Measurements from ENCODE around the gene KRT26. TPM values are rescaled to one million over a fixed set of nuclear protein-coding genes. Genes with fewer than 3 reads are reported as not detected.
"Not testable (repeated sequence)": the region's sequence is repeated elsewhere in the genome, so short reads cannot be mapped to it uniquely, and the experiment has no call there.

The KRT26 gene
- total RNA-seq, 1 donor from 2014 or later = not detected

DNA sequence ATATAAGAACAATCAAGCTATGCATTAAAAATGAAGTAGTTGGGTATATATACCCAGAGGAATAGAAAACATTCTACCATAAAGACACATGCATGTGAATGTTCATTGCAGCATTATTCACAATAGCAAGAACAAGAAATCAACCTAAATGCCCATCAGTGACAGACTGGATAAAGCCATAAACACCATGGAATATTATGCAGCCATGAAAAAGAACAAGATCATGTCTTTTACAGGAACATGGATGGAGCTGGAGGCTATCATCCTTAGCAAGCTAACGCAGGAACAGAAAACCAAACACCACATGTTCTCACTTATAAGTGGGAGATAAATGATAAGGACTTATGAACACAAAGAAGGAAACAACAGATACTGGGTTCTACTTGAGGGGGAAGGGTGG is 23.3 kb downstream of the KRT26 start:
- ATAC-seq; DNase-seq; intact Hi-C loops (cut with micrococcal nuclease): not testable (repeated sequence)

GRCh38 chr17:40738553-40738952 is 33.4 kb downstream of the KRT26 start:
- intact Hi-C loops (cut with micrococcal nuclease) = no loop called here
- DNase-seq (no peak), ATAC-seq (no peak)

- ATAC-seq = no peak
- DNase-seq = no peak
- intact Hi-C loops (cut with micrococcal nuclease) = no loop called here
These were observed 37.0 kb downstream of the KRT26 start for GRCh38 chr17:40735016-40735415.

- intact Hi-C loops (cut with micrococcal nuclease) = no loop called here
- ATAC-seq (no peak), DNase-seq (no peak)
These were observed 38.0 kb downstream of the KRT26 start for GRCh38 chr17:40734018-40734417.

DNA sequence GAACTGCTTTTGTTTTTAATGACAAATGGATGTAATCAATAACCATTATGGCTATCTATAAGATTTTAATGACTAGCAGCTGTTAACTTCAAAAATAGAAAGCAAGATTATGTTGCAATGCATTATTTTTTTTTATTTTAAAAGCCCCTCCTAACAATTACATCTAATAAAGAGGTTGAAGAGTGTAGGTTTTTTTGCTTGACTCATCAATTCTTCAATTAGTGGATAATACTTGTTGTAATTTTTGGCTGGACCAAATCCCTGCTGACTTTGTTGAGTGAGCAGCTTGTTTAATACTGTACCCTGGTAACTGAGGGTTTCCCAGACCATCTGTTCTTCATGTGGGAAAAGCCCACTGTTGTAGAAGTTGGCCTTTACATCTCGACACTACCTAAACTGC is 41.0 kb downstream of the KRT26 start:
- no peak for ATAC-seq
- intact Hi-C loops (cut with micrococcal nuclease) = no loop called here
- no peak for DNase-seq

DNA sequence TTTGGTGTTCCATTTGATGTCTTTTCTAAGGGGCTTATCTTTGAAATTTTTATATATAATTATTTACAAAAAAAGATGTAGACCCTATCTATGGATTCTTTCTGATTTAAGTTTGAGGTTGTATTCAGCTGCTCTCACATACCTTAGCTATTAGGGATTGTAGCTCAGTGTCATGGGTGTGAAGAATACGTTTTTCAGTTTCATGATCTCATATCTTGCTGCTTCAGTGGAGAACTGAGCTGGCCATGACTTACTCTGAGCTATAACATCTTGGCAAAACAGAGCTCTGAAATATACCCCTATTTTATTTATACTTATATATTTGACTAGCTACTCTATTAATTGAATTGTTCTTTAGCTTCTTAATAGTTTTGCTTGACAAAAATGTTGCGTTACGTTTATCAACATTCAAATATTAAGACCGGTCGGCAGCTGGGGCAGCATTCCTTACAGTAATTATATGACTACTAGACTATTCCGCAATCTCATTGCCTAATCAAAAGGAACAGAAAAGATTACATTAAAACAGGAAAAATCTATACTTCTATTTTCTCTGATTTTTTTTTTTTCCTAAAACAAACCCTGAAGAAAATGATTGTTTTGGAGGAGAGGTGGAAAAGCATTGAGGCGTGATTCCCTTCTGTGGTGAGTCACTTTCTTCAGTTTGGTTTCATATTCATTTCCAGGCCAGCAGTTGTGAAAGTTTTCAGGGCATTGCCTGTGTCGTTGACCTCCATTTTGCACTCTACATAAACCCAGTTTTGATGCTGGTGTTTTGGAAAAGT is 44.4 kb downstream of the KRT26 start:
- no peak for DNase-seq
- intact Hi-C loops (cut with micrococcal nuclease) = no loop called here
- ATAC-seq = no peak

DNA sequence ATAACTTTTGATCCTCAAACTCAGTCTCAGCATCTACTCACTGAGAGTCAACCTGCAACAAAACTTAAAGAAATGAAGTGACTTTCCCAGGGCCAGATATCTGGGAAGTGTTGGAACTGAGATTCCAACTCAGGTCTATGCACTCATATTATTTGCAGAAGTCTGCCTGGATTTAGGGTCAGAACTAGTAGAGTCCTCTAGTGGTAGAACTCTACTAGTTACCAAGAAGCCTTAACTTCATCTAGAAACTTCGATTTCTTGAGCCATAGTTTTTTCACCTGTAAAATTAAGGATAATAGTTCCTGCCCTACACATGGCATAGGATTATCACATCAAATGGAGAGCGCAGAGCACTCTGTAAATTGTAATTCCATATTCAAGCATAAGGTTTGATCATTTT is 45.1 kb downstream of the KRT26 start:
- intact Hi-C loops (cut with micrococcal nuclease) = no loop called here

GRCh38 chr17:40724656-40725055 is 47.3 kb downstream of the KRT26 start:
- no peak for ATAC-seq
- no peak for DNase-seq
- intact Hi-C loops (cut with micrococcal nuclease) = no loop called here

More for the DNA sequence above, 45.1 kb downstream of the KRT26 start:
- ATAC-seq = no peak
- no peak for DNase-seq

- intact Hi-C loops (cut with micrococcal nuclease) = no loop called here
- DNase-seq = no peak
These were observed 49.8 kb downstream of the KRT26 start for GRCh38 chr17:40722241-40722640.

GRCh38 chr17:40720899-40721298 is 51.1 kb downstream of the KRT26 start:
- intact Hi-C loops (cut with micrococcal nuclease) = no loop called here

More at GRCh38 chr17:40722241-40722640, 49.8 kb downstream of the KRT26 start:
- no peak for ATAC-seq

DNA sequence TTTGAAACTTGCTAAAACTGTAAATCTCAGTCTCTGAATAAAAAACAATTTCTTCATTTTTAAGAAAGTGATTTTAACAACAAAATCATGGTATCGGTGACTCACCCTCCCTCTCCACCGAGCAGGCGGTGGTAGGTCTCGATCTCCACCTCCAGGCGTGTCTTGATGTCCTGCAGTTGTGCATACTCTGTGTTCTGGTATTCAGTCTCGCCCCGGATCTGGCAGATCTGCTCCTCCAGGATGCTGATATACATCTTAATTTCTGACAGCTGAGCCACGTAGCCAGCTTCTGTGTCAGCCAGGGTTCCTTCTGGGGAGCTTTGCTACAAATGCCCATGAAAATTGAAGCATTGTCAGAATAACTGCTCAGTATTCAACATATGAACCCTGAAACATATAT is 53.1 kb downstream of the KRT26 start:
- ATAC-seq (no peak), DNase-seq (no peak)
- intact Hi-C loops (cut with micrococcal nuclease) = no loop called here

More at GRCh38 chr17:40720899-40721298, 51.1 kb downstream of the KRT26 start:
- DNase-seq (no peak), ATAC-seq (no peak)

DNA sequence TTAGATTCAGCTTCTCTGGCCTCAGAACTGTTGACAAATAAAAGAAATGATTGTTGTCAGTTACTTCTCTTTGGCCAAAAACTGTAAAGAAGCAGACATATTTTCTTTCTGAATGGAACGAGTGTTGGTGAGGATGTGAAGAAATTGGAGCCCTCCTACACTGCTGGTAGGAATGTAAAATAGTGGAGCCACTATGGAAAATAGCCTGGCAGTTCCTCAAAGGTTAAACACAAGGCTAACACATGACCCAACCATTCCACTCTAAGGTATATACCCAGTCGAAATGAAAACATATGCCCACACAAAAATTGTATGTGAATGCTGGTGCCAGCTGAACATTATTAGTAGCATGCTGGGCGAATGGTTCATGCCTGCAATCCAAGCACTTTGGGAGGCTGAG is 54.2 kb downstream of the KRT26 start:
- ATAC-seq = no peak
- intact Hi-C loops (cut with micrococcal nuclease) = no loop called here
- no peak for DNase-seq

Other genes with a start within 250 kb of the KRT26 start
- gene CCR7, start 206.7 kb downstream of the KRT26 start, total RNA-seq = 0.22 TPM
- 59.8 TPM for gene SMARCE1, start 124.4 kb downstream of the KRT26 start, total RNA-seq
- not detected for gene KRT222, start 107.0 kb downstream of the KRT26 start, total RNA-seq
- gene KRT24, start 68.4 kb downstream of the KRT26 start, total RNA-seq = not detected
- not detected for gene KRT25, start 16.9 kb downstream of the KRT26 start, total RNA-seq
- not detected for gene KRT27, start 10.3 kb upstream of the KRT26 start, total RNA-seq
- not detected for gene KRT28, start 27.8 kb upstream of the KRT26 start, total RNA-seq
- 51.3 TPM for gene KRT10, start 50.4 kb upstream of the KRT26 start, total RNA-seq
- gene KRT12, start 95.0 kb upstream of the KRT26 start, total RNA-seq = not detected
- gene KRT20, start 113.0 kb upstream of the KRT26 start, total RNA-seq = not detected
- not detected for gene KRT23, start 165.4 kb upstream of the KRT26 start, total RNA-seq
- not detected for gene KRT39, start 194.7 kb upstream of the KRT26 start, total RNA-seq
- not detected for gene KRT40, start 212.1 kb upstream of the KRT26 start, total RNA-seq
- not detected for gene KRTAP3-3, start 222.0 kb upstream of the KRT26 start, total RNA-seq
- gene KRTAP3-2, start 227.7 kb upstream of the KRT26 start, total RNA-seq = not detected
- not detected for gene KRTAP3-1, start 236.9 kb upstream of the KRT26 start, total RNA-seq